DMS53 treated with DMSO at 0.1 percent for 48 hours (cell line): Measurements from ENCODE around the gene ATPAF2.
"Not testable (repeated sequence)": the region's sequence is repeated elsewhere in the genome, so short reads cannot be mapped to it uniquely, and the experiment has no call there.

ENCODE experiments used
- DNase-seq: peaks from one replicate; lab custom pipeline; 2025; ENCODE audit not compliant: unreplicated experiment; lab: John Stamatoyannopoulos, UW

The ATPAF2 gene

DNA sequence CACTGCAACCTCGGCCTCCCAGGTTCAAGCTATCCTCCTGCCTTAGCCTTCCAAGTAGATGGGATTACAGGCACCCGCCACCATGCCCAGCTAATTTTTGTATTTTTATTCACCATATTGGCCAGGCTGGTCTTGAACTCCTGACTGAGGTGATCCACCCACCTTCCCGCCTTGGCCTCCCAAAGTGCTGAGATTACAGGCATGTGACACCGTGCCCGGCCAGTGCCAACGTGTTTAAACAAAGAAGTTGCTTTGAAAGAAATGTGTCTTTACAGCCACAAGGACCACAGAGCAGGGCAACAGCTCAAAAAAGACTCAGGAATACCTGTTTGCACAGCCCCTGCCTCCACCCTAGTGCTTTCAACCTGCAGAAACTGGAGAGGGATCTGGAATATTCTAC lies 25.0 kb downstream of the ATPAF2 start:
- DNase-seq, result no peak

DNA sequence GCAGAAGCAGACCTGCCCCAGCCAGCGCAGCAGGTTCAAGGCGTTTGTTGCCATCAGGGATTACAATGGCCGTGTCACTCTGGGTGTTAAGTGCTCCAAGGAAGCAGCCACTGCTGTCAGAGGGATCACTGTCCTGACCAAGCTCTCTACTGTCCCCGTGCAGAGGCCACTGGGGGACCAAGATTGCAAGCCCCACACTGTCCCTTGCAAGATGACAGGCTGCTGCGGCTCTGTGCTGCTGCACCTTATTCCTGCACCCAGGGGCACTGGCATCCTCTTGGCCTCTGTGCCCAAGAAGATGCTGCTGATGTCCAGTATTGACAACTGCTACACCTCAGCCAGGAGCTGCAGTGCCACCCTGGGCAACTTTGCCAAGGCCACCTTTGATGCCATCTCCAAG lies 27.7 kb downstream of the ATPAF2 start:
- DNase-seq, result no peak

DNA sequence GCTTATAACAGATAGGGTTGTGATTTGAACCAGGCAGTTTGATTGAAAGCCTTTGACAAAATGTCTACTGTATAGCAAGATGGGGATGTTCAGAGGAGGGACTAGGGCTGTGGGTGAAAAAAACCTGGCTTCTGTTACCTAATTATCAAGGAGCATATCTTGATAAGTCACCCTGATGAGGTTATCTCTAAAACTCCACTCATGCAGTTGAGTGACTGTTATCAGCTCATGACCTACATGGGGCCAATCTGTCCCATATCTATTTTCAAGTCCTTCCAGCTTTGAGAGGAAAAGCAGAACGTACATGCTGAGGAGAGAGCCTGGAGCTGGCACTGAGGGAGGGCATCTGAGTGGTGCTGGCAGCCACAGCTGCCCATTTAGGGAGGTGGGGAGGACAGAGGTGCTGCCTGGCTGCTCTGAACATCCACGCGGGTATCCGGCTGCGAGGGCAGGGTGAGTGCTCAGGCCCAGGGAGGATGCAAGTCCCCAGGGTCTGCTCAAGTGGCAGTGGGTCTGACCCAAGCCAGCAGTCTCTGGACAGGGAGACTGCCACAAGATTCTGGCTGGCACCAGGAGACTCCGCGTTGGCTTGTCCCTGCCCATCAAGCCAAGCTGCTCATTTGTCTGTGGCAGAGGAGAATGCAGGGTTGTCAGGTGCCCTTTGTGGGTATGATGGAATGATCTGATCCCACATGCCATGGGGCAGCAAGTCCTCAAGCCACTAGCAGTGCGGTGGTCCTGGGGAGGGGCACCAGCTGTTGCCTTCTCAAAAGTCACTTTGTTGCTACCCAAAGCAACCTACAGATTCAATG lies 29.2 kb downstream of the ATPAF2 start:
- no peak for DNase-seq

DNA sequence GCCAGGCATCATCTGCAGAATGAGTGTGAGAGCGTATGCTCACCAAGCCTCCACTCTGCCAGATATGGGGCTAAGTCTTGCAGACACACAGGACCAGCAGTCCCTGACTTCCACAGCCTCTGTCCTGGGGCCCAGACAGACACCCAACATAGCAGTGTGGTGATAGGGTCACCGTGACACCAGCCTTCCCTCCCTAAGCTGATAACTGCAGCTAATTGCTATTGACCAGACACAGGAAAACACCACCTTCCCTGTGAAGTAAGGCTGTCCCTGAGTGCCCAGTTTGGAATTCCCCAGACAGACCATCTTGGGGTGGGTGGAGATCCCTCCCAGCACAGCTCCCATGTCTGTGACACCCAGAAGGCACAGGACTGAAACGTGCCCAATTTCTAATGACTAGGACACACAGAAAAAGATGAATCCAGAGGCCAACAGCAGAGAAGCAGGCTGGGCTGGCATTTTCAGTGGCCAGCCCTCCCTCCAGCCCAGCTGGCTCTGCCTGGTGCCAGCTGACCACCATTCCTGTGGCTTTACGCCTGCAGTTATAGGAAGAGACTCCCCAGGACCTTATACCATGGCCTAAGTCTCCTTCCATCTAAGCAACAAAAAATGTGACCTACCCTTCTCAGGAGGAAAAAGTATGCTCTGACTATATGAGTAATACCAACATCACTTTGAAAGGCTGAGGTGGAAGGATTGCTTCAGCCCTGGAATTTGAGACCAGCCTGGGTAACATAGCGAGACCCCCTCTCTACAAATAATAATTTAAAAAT lies 30.3 kb downstream of the ATPAF2 start:
- no peak for DNase-seq

DNA sequence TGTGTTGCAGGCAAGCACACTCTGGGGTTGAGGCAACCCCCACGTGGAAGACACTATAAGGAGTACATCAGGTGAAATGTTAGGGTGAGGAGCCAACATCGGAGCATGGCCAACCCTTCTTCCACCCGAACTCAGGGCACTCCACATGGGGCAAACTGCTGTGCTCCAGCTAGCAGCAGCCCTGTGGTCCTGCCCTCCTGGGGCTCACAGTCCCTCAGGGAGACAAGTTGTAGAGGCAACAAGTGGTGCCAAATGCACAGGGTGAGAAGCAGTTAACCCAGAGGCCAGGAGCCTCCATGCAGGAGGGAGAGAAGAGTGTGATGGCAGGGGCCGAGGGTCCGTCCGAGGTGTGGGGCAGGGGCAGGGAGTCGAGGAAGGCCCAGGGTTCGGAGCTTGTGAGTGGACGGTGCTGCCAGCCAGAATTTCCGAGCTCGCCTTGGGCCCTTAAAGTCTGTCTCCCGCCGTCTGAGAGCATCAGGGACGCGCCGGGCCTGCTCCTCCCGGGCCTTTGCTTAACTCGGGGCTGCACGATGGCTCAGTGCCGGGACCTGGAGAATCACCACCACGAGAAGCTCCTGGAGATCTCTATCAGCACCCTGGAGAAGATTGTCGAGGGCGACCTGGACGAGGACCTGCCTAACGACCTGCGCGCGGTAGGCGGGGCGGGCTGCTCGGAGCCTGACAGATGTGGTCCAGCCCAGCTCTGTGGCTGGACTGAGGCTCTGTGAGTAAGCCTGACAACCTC lies 32.3 kb downstream of the ATPAF2 start:
- DNase-seq, result no peak

GRCh38 chr17:18005496-18005895 lies 33.5 kb downstream of the ATPAF2 start:
- DNase-seq, result no peak

DNA sequence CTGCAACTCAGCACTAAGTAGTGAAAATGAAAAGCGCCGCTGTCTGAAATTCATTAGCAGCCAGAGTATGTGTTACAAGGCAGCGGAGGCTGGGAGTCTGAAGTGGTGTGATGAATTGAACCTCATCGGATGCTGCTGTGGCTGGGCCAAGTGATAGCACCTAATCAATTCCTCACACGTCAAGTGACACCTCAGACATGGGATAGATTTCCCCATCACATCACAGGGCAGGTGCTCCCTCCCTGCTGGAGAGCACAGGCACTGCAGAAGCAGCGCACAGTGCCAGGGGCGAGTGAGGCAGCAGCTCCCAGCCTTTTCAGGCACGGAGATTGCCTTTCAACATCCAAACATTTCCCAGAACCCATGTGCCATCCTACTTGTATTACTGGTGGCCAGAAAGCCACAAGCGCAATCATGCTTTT lies 34.1 kb downstream of the ATPAF2 start:
- no peak for DNase-seq

DNA sequence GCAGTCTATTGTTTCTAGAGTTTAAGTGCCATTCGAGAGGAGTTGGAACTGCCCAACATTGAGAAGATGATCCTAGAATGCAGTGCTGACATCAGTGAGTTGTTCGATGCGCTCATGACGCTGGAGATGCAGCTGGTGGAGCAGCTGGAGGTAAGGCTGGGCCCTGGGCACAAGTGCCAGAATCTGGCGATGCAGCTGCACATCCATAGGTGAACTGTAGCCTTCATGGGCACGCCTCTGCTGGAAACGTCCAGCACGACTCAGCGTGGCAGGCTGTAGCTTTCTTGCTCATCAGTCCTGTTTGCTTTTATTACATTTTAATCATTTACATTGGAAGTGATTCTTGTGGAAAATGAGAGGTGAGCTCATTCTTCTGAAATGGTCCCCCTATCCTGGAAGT lies 34.6 kb downstream of the ATPAF2 start:
- no peak for DNase-seq

DNA sequence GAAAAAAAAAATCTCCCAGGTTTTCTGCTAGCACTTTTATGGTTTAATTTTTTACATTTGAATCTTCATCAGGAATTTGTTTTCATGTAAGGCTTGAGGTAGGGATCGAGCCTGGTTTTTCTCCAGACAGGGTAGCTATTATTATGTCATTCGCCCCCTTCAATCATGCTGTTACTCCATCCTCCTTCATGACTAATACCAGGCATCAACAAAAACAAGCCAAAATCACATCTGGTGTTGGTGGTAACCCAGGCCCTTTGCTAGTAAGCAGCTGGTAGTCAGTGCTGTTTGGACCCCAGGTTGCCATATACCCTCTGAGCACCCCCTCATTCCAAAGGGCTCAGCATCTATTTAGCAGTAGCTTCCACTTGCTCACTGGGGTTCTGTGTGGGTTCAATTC lies 36.8 kb downstream of the ATPAF2 start:
- DNase-seq, result no peak

- no peak for DNase-seq
These were observed 38.9 kb downstream of the ATPAF2 start for GRCh38 chr17:18000030-18000408.

- DNase-seq, result no peak
These were observed 39.5 kb downstream of the ATPAF2 start for GRCh38 chr17:17999364-18000029.

- no peak for DNase-seq
These were observed 40.0 kb downstream of the ATPAF2 start for GRCh38 chr17:17998934-17999333.

DNA sequence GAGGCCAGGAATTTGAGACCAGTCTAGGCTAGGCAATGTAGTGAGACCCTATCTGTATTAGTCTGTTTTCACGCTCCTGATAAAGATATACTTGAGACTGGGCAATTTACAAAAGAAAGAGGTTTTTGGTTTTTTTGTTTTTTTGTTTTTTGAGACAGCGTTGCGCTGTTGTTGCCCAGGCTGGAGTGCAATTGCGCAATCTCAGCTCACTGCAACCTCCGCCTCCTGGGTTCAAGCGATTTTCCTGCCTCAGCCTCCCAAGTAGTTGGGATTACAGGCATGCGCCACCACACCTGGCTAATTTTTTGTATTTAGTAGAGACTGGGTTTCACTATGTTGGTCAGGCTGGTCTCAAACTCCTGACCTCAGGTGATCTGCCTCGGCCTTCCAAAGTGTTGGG lies 43.1 kb downstream of the ATPAF2 start:
- DNase-seq, result not testable (repeated sequence)

- DNase-seq, result no peak
These were observed 44.5 kb downstream of the ATPAF2 start for GRCh38 chr17:17994271-17995069.

- DNase-seq, result no peak
These were observed 45.1 kb downstream of the ATPAF2 start for GRCh38 chr17:17993852-17994251.

DNA sequence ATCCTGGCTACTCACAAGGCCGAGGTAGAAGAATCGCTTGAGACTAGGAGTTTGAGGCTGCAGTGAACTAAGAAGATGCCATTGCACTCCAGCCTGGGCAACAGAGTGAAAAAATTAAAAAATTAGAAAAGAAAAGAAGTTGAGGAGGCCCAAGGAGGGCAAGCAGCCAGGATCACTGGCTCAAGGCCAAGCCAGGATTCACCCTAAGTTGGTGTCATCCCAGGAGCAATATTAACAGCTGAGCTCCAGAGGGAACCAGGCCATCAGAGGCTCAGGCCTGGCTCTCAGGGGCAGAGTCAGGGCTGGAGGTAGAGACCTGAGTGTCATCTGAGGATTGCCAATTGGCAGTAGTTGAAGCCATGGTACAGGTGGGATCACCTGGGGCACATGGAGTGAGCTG lies 45.6 kb downstream of the ATPAF2 start:
- DNase-seq, result no peak

DNA sequence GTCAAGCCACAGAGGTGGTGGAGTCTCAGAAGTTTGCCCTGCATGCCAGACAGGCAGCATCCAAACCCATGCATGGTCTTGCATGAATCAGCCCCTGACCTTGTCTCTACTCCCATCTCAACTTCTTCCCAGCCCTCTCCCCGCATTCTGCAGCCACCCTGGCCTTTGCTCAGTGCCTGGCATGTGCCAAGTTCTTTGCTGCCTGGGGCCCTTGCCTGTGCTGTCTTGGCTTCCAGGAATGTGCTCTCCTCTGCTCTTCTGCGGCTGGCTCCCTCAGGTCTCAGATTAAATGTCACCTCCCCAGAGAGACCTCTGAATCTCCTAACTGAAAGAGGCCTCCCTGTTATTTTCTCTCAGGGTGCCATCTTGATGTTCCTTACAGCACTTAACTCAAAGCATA lies 48.7 kb downstream of the ATPAF2 start:
- DNase-seq, result no peak

DNA sequence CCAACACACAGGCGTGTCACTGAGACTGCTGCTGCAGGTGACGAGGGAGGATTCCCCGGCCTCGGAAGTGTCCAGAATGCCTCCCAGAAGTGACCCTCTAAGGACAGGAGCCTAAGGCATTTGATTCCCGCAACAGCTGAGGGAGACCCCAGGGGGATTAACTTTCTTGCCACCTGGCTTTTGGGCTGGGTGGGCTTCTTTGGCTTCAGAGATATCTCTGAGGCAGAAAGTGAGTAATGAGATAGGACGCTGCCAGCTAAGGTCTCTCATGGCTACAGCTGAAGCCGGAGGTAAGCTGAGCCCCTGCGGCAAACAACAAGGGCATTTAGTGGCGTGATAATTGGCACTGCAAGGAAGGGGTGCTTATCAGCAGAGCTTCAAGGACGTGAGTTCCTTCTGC lies 49.4 kb downstream of the ATPAF2 start:
- DNase-seq, result no peak

- DNase-seq, result no peak
These were observed 49.9 kb downstream of the ATPAF2 start for GRCh38 chr17:17989081-17989480.

GRCh38 chr17:17988427-17988945 lies 50.5 kb downstream of the ATPAF2 start:
- DNase-seq, result no peak
